GM10847 (cell line): ENCODE data around the gene EOLA1.
"Not testable (repeated sequence)": the region's sequence is repeated elsewhere in the genome, so short reads cannot be mapped to it uniquely, and the experiment has no call there.

ENCODE experiments used
- POLR2A ChIP-seq: IDR thresholded peaks from 2 replicates; pipeline ENCODE4 v1.6.1; 2011; ENCODE audit not compliant: insufficient read length; ENCODE audit errors: extremely low read depth

The EOLA1 gene

GRCh38 chrX:149541521-149542047, 772 bp downstream of the EOLA1 start:
- no peak for TF ChIP-seq POLR2A

- not testable (repeated sequence) for TF ChIP-seq POLR2A
Measured at GRCh38 chrX:149549701-149550100, 8.9 kb downstream of the EOLA1 start, which contains the start of gene HSFX3. Gene HSFX3 (minus strand): TSS chrX:149549924. CDS start chrX:149549852, 72 bp downstream.

GRCh38 chrX:149563359-149563758, 22.5 kb downstream of the EOLA1 start:
- TF ChIP-seq POLR2A, result no peak

DNA sequence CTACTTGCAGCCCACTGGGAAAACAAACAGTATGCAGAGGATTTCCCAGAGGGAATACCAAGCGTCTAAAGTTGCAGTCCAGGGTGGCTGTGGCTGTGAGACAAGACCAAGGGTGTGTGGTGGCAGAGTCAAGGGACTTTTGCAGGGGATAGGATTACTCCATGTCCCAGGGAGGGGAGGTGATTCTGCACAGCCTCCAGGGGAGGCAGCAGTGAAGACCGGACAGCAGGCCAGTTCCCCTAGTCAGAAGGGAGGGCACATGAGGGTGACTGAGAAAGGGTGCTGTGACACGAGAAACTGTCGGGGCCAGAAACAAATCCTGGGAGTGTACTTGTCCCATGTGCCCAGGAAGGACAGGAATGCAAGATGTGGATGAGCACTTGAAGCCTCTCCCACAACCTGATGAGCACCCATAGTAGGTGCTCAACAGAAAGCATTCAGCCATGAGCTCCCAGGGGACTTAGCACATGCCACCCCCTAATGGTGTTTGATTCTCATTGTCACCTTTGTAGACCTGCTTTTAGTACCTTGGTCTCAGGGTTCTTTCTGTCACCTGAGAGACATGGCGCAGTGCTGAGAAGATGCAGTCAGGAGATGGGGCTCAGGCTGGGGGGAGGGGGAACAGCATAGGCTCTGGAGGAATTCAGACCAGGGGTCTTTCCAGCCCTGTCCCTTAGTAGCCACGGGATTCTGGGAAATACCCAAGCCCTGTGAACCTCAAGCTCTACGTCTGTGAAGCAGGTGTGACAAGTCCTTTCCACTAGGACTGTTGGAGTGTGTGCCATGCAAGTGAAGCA, 27.0 kb downstream of the EOLA1 start:
- no peak for TF ChIP-seq POLR2A

DNA sequence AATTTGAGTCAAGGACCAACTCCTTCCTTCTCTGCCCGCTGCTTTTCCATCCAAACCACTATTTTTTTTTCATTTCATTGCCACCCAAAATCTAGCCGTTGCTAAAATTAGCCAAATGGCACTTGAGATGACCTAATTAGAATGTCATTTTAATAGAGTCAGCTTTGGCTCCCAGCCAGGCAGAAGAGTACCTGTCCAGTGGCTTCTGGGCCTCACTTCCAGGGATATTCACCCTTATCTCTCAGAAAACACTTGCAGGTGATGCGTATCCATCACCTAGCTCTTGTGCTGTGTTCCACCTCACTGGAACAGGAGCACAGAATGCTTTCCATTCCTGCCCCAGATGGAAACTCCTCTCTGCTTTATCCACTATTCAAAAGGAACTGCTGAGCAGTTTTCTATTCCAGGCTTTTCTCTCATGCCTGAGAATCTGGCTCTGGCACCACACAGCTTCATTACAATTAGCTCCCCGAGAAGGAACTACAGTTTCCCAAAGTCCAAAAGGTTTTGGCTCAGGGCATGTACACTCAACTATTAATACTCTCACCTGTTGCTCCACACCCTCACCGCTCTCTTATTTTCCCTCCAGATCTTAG, 28.0 kb downstream of the EOLA1 start:
- TF ChIP-seq POLR2A, result no peak

GRCh38 chrX:149569770-149570169, 29.0 kb downstream of the EOLA1 start:
- no peak for TF ChIP-seq POLR2A

DNA sequence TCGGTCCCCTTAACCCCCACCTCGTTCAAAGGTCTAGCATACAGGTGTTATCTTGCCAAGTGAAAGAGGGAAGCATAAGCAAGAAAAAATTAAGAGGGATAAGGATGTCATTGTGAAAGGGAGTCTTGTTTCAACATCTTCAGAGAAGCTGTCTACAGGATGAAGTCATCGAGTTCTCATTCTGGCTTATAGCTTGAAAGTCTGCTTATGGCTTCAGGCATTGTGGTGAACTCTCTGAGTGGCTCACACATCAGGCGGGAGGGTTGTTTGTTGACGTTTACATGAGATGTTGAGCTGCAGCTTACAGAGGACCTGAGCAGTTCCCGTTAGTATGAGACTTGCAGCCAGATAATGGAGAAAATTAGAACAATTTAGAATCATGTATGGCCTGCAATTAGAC, 29.9 kb downstream of the EOLA1 start:
- no peak for TF ChIP-seq POLR2A

- no peak for TF ChIP-seq POLR2A
Measured at GRCh38 chrX:149571770-149572169, 31.0 kb downstream of the EOLA1 start.

GRCh38 chrX:149572743-149573142, 31.9 kb downstream of the EOLA1 start:
- TF ChIP-seq POLR2A, result no peak

- TF ChIP-seq POLR2A, result not testable (repeated sequence)
Measured at GRCh38 chrX:149587359-149587758, 46.5 kb downstream of the EOLA1 start, which contains the start of gene MAGEA9B. Gene MAGEA9B (minus strand): TSS chrX:149587459. CDS start chrX:149583179, 4,280 bp downstream.

- not testable (repeated sequence) for TF ChIP-seq POLR2A
Measured at GRCh38 chrX:149595214-149595613, 54.4 kb downstream of the EOLA1 start, which contains the start of gene HSFX2. Gene HSFX2 (minus strand): TSS chrX:149595314. CDS start chrX:149594700, 614 bp downstream.
